HL-60 (cell line): ENCODE data around the gene NAV2.

ENCODE experiments used
- CTCF ChIP-seq: IDR thresholded peaks from one replicate; pipeline ENCODE4 v1.5.1; 2011; ENCODE audit warnings: low read length, control low read depth, inconsistent platforms; ENCODE audit not compliant: insufficient read depth
- REST ChIP-seq: IDR thresholded peaks from 2 replicates; pipeline ENCODE4 v1.6.1; 2012; ENCODE audit warnings: low read depth; ENCODE audit not compliant: insufficient replicate concordance
- SPI1 ChIP-seq: IDR thresholded peaks from 2 replicates; pipeline ENCODE4 v1.6.1; 2012; ENCODE audit warnings: low read depth, mild to moderate bottlenecking, borderline replicate concordance

GRCh38 chr11:19979519-19979845 is 266.8 kb downstream of the NAV2 start:
- TF ChIP-seq CTCF (no peak), SPI1 (no peak), REST (no peak)
